Kidney capillary endothelial cell (primary cell): ENCODE measurements around the gene OR2AG2.
"Not testable (repeated sequence)": the region's sequence is repeated elsewhere in the genome, so short reads cannot be mapped to it uniquely, and the experiment has no call there.

Experiments
- DNase-seq: peaks from one replicate; pipeline ENCODE4 v3.0.0-alpha.2; 2018; ENCODE audit warnings: low spot score

Gene OR2AG2, protein sequence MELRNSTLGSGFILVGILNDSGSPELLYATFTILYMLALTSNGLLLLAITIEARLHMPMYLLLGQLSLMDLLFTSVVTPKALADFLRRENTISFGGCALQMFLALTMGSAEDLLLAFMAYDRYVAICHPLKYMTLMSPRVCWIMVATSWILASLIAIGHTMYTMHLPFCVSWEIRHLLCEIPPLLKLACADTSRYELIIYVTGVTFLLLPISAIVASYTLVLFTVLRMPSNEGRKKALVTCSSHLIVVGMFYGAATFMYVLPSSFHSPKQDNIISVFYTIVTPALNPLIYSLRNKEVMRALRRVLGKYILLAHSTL

DNA sequence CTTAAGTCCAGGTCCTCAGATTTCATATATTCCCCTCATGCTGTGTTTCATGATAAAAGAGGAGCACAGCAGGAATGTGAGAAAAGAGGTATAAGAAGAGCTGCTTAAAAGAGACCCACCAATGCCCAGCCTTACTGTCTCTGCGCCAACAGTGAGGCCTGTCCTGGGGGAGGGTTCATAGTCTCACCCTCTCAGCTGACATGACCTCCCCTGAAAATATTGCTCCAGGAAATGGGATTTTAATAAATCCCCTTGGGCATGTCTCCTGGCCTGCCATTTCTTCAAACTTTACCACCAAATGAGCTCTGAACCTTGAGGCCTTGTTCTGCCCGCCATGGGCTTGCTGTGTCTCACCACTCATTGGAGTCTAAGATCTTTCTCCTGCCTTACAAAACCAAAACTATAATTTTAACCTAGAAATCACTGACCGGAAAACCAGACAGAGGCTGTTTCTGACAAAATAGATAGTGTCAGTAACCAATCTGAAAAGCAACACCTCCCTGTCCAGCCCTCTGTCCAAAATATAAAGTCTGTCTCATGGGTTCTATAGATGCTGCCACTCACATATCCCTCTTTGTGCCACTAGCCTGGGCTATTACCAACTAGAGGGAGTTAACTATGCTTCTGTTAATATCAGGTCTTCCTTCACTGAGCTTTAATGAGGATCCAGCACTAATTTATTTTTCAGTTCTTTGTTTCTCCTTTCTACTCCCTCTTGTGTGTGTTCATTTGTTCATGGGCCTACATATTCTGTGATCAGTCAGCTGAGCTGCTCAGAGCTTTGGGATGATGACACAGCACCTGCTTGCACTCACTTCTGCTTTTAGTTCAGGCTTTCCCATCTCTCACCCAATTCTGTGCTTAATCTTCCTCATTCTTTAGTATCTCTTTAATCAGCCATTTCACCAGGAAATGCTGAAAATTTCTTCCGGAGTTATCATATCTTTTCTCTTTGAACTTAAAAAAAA is at the start of gene OR2AG2:
TSS of gene OR2AG2 (minus strand) at position 51 of the 968 bp plus-strand sequence. CDS start 3,019 bp downstream, outside the sequence.
- DNase-seq, result no peak

DNA sequence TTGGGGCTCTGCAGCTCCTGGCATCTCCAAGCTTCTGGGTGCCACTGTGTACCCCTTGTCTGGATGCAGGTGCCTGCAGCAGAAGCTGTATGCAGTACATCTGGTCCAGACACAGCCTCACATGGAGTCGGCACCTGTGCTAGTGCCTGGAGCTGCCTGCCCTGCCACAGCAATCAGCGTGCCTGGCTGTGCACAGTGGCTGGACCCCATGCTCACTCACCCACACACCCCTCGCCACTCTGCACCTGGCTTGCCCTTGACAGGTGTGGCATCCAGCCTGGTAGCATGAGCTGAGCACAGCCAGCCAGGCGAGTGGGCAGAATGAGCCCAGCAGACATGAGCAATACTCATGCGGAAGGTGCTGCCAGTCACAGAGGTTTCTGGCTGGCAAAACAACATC is 47.2 kb upstream of the OR2AG2 start:
- no peak for DNase-seq

GRCh38 chr11:6817694-6818093 is 45.9 kb upstream of the OR2AG2 start:
- no peak for DNase-seq

GRCh38 chr11:6813656-6814055 is 41.9 kb upstream of the OR2AG2 start:
- no peak for DNase-seq

- peak; percentile 47 for DNase-seq
These were observed 40.7 kb upstream of the OR2AG2 start for GRCh38 chr11:6812390-6813005.

GRCh38 chr11:6801075-6801474 is 29.3 kb upstream of the OR2AG2 start:
- not testable (repeated sequence) for DNase-seq

DNA sequence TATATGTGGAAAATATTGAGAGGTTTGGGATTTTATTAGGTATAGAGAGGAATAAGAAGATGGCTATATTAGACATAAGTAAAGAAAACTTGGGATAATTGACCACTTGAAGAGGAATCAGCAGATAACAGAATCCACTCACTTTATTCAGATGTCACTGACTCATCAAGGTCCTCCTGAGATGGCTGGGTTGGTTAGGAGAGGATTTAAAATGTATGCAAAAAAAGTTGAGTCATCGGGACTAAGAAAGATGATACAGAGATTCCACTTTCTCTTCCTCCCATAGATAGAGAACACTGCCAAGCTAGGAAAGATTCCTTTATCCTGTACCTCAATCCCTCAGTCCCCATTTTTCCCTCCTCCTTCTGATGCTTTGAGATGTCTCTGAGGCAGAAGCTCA is 27.6 kb upstream of the OR2AG2 start, which contains the start of gene OR6A2:
TSS of gene OR6A2 (minus strand) at position 288 of the 400 bp plus-strand sequence. CDS start 3,981 bp downstream, outside the sequence.
- no peak for DNase-seq

DNA sequence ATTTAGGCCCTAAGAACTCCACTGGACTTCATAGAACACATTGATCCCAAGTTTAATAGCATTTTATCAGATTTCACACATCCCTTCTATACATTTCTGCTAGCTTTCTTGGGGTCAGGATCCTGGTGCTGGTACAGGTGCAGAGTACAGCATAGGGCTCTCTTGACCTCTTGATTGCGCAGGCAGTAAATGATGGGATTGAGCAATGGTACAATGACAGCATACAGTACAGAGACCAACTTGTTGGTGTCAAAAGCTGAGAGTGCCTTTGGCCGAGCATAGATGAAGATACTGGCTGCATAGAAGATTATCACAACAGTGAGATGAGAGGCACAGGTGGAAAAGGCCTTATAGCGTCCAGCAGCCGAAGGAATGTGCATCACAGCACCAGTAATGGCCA is 22.9 kb upstream of the OR2AG2 start:
- DNase-seq, result no peak

GRCh38 chr11:6790546-6790945 is 18.8 kb upstream of the OR2AG2 start:
- DNase-seq, result no peak

- DNase-seq, result no peak
These were observed 10.9 kb upstream of the OR2AG2 start, which contains the start of gene OR2AG1 for GRCh38 chr11:6782720-6783119. OR2AG1 (plus strand) TSS chr11:6783020; CDS start chr11:6785038, 2,018 bp downstream.

- no peak for DNase-seq
These were observed 9.1 kb upstream of the OR2AG2 start for GRCh38 chr11:6780829-6781228.

- DNase-seq, result no peak
These were observed 6.7 kb upstream of the OR2AG2 start for GRCh38 chr11:6778518-6778917.

DNA sequence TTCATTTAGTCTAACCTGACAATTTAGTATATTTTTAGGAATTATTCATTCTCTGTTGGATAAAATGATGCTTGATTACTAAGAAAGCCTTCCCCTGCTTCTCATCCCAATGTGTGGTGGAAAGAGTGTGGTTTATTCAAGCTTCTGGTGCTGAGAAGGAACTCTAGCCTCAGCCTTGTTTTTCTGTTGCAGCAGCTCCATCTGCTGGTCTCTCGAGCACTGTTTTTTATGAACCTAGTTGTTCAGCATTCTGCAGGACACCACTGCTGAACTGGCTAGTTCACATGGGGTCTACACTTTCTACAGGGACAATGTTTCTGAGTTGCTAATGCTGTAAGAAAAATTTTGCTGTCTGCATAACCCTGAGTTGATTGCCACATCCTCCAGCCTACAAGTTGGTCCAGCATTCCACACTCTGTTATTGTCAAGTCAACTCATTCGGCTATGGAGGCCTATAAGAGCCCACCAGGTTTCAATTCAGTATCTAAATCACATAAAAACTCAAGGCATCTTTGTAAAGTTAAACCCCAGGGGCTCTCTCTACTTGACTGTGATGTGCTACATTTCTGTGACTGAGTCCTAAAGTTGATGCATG is 14.3 kb downstream of the OR2AG2 start:
- peak; percentile 58 for DNase-seq

DNA sequence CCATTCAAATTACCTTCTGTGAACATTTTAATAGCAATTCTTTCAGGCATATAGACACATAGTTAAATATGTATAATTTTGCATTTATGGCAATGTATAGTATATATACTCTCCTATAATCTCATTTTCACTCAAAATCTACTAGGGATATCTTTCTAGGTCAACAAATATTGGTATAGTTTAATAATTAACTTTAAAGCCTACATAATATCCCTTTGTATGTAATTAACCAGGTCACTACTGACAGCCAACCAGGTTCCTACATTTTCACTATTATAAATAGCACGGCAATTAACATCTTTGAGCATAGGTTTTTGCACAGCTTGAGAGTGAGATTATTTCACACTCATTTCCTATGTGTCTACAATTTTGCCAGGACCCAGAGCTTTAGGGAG is 15.8 kb downstream of the OR2AG2 start:
- DNase-seq, result no peak

- DNase-seq, result peak; percentile 46
These were observed 16.3 kb downstream of the OR2AG2 start for GRCh38 chr11:6755303-6755952.

- no peak for DNase-seq
These were observed 24.6 kb downstream of the OR2AG2 start for GRCh38 chr11:6747097-6747668.

DNA sequence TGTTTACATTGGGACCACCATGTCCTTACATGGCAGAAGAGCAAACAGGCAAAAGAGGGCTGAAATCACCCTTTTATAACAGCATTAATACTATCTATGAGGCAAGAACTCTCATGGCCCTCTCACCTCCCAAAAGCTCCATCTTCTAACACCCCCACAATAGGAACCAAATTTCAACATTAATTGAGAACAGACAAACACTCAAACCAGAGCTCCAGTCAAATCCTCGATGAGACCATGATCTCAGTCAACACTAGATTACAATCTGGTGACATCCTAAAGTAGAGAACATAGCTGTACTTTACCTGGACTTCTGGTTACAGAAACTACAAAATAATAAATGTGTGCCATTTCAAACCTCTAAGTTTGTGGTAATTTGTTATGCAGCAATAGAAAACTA is 25.1 kb downstream of the OR2AG2 start:
- DNase-seq, result no peak

- peak; percentile 37 for DNase-seq
These were observed 25.6 kb downstream of the OR2AG2 start for GRCh38 chr11:6746086-6746618.

DNA sequence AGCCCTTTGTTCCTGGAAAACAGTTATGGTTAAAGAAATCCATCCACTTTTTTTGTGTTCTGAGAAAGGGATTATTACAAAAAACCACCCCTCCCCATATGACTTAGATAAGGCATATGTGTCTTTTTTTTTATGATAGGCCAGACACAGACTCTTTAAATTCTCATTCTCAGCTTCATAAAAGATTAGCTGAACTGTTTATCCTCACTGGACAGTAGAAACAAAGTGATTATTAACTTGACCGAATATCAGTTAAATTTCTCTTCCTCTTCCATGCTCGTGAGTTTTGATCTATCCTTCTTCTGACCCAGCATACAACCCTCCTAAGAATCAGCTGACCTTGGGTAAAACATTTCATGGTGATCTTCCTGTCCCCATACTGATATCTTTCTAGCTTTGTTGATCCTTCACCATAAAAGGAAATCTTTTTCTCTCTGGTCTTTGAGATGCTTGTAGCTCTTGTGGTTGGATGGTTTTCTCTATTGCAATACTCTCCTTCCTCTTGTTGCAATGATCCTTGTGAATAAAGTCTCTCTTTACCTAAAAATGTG is 26.2 kb downstream of the OR2AG2 start:
- no peak for DNase-seq

DNA sequence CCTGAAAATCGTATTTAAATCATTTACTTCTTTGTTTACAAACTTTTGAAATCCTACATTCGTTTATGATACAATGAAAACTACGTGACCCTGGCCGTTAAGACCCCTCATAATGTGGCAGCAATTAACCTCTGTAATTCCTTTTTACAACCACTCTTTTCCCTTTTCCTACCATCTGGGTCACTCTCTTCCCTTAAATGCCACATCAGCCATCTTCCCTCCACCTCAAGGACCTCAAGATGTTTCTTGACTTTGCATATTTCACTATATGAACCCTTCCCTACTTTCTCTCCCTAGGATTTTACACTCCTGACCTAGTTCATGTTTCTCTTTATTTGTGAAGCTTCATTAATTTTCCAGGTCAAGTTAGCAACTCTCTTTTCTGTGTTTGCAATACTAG is 26.8 kb downstream of the OR2AG2 start:
- DNase-seq, result no peak
